Activated CD4-positive, alpha-beta T cell treated with anti-CD3 and anti-CD28 coated beads, Interleukin-2, amount 10 ng/mL, durations not matched to agents 7 days and 5 days (primary cell): Measurements from ENCODE around the gene CTNNBL1. TPM values are rescaled to one million over a fixed set of nuclear protein-coding genes. Genes with fewer than 3 reads are reported as not detected.
"Not testable (repeated sequence)": the region's sequence is repeated elsewhere in the genome, so short reads cannot be mapped to it uniquely, and the experiment has no call there.

Experiments used
- CTCF ChIA-PET: fragments of 350-600 bp; sonication (Branson Sonifier 250); formaldehyde crosslinking; loops from one replicate; lab custom pipeline; 2021; ENCODE audit warnings: antibody characterized with exemption; lab: Charles Lee
- POLR2A ChIA-PET: fragments of 350-600 bp; sonication (Branson Sonifier 250); formaldehyde crosslinking; loops from one replicate; lab custom pipeline; 2021; ENCODE audit warnings: antibody characterized with exemption; lab: Charles Lee
- DNase-seq: peaks from one replicate; pipeline ENCODE4 v3.0.0-alpha.2; 2020
- H3K27ac Mint-ChIP-seq: one replicate; pipeline ENCODE4 v1.8.0; 2021; ENCODE audit warnings: mild to moderate bottlenecking, moderate library complexity, mixed read lengths
- H3K27me3 Mint-ChIP-seq: one replicate; pipeline ENCODE4 v1.8.0; 2021; ENCODE audit warnings: mixed read lengths
- H3K36me3 Mint-ChIP-seq: one replicate; pipeline ENCODE4 v1.8.0; 2021; ENCODE audit warnings: low read depth, mixed read lengths
- H3K4me1 Mint-ChIP-seq: one replicate; pipeline ENCODE4 v1.8.0; 2021; ENCODE audit warnings: mixed read lengths
- H3K4me3 Mint-ChIP-seq: one replicate; pipeline ENCODE4 v1.8.0; 2021; ENCODE audit warnings: mild to moderate bottlenecking, moderate library complexity, mixed read lengths
- H3K9me3 Mint-ChIP-seq: one replicate; pipeline ENCODE4 v1.8.0; 2021; ENCODE audit warnings: mixed read lengths
- total RNA-seq, 2 experiments: library from RNA; stranded (reverse); gene quantifications; one replicate each; pipeline ENCODE4 v1.2.3, GENCODE V29; 2021

Gene CTNNBL1
- total RNA-seq, 2 experiments from 2014 or later = 75.1 to 81.8 TPM

GRCh38 chr20:37664595-37664994, 29.2 kb upstream of the CTNNBL1 start:
- H3K9me3 Mint-ChIP-seq, H3K27ac Mint-ChIP-seq: not testable (repeated sequence)

GRCh38 chr20:37668166-37668565, 25.7 kb upstream of the CTNNBL1 start:
- peaks cover 3% of the 10 kb centered on the region for H3K9me3 Mint-ChIP-seq

More at GRCh38 chr20:37664595-37664994, 29.2 kb upstream of the CTNNBL1 start:
- DNase-seq, H3K4me3 Mint-ChIP-seq, H3K36me3 Mint-ChIP-seq, H3K27me3 Mint-ChIP-seq, POLR2A ChIA-PET, H3K4me1 Mint-ChIP-seq, CTCF ChIA-PET: not testable (repeated sequence)

GRCh38 chr20:37669062-37669772, 24.6 kb upstream of the CTNNBL1 start:
- ChIA-PET CTCF (interaction anchor here (1.2 to 1.3 kb wide), 2 partner anchors 60 to 65 kb away, joined by 3 read pairs; no protein-coding TSS in a partner anchor), POLR2A (no interaction called here)
- H3K27me3 Mint-ChIP-seq = peaks cover 15% of the 10 kb centered on the region
- DNase-seq = no peak
- H3K27ac Mint-ChIP-seq = no peak overlapping the region
- H3K36me3 Mint-ChIP-seq = no peaks in the 10 kb centered on the region
- peaks cover 4% of the 10 kb centered on the region for H3K4me1 Mint-ChIP-seq
- peaks cover 3% of the 10 kb centered on the region for H3K9me3 Mint-ChIP-seq
- H3K4me3 Mint-ChIP-seq = no peak overlapping the region

More at GRCh38 chr20:37668166-37668565, 25.7 kb upstream of the CTNNBL1 start:
- H3K27me3 Mint-ChIP-seq = peaks cover 15% of the 10 kb centered on the region
- ChIA-PET POLR2A (no interaction called here), CTCF (interaction anchor here (1.2 kb wide), 1 partner anchor 61 kb away, joined by 3 read pairs; no protein-coding TSS in a partner anchor)
- H3K4me1 Mint-ChIP-seq = peaks cover 4% of the 10 kb centered on the region
- no peak overlapping the region for H3K27ac Mint-ChIP-seq
- no peaks in the 10 kb centered on the region for H3K36me3 Mint-ChIP-seq
- no peak for DNase-seq
- no peak overlapping the region for H3K4me3 Mint-ChIP-seq

GRCh38 chr20:37669773-37670236, 24.0 kb upstream of the CTNNBL1 start:
- no peak for DNase-seq
- CTCF ChIA-PET = interaction anchor here (1.3 kb wide), 1 partner anchor 64 kb away, joined by 3 read pairs; no protein-coding TSS in a partner anchor
- POLR2A ChIA-PET = no interaction called here
- no peak overlapping the region for H3K27ac Mint-ChIP-seq
- H3K9me3 Mint-ChIP-seq = peaks cover 2% of the 10 kb centered on the region
- H3K36me3 Mint-ChIP-seq = no peaks in the 10 kb centered on the region
- H3K4me3 Mint-ChIP-seq = no peak overlapping the region
- peaks cover 5% of the 10 kb centered on the region for H3K4me1 Mint-ChIP-seq
- peaks cover 17% of the 10 kb centered on the region for H3K27me3 Mint-ChIP-seq

GRCh38 chr20:37670351-37670791, 23.5 kb upstream of the CTNNBL1 start:
- POLR2A ChIA-PET = no interaction called here
- Mint-ChIP-seq H3K27ac (no peak overlapping the region), H3K36me3 (no peaks in the 10 kb centered on the region), H3K4me1 (peaks cover 5% of the 10 kb centered on the region), H3K27me3 (peaks cover 16% of the 10 kb centered on the region), H3K4me3 (no peak overlapping the region), H3K9me3 (no peaks in the 10 kb centered on the region)
- CTCF ChIA-PET = no interaction called here
- DNase-seq = no peak

GRCh38 chr20:37672143-37672542, 21.7 kb upstream of the CTNNBL1 start:
- H3K4me3 Mint-ChIP-seq = no peak overlapping the region

GRCh38 chr20:37673444-37673843, 20.4 kb upstream of the CTNNBL1 start:
- Mint-ChIP-seq H3K4me3 (no peak overlapping the region), H3K36me3 (no peaks in the 10 kb centered on the region), H3K4me1 (peaks cover 5% of the 10 kb centered on the region), H3K27ac (no peak overlapping the region), H3K27me3 (peaks cover 14% of the 10 kb centered on the region), H3K9me3 (no peaks in the 10 kb centered on the region)
- DNase-seq = no peak
- POLR2A ChIA-PET = no interaction called here
- CTCF ChIA-PET = no interaction called here

More at GRCh38 chr20:37672143-37672542, 21.7 kb upstream of the CTNNBL1 start:
- no peak for DNase-seq
- Mint-ChIP-seq H3K9me3 (no peaks in the 10 kb centered on the region), H3K27ac (no peak overlapping the region), H3K4me1 (peaks cover 5% of the 10 kb centered on the region), H3K27me3 (peaks cover 14% of the 10 kb centered on the region), H3K36me3 (no peaks in the 10 kb centered on the region)
- CTCF ChIA-PET = no interaction called here
- POLR2A ChIA-PET = no interaction called here

- DNase-seq = no peak
- H3K9me3 Mint-ChIP-seq = no peaks in the 10 kb centered on the region
- H3K27me3 Mint-ChIP-seq = peaks cover 4% of the 10 kb centered on the region
- H3K4me3 Mint-ChIP-seq = no peak overlapping the region
- POLR2A ChIA-PET = no interaction called here
- H3K27ac Mint-ChIP-seq = no peak overlapping the region
- H3K36me3 Mint-ChIP-seq = no peaks in the 10 kb centered on the region
- CTCF ChIA-PET = no interaction called here
- peaks cover 2% of the 10 kb centered on the region for H3K4me1 Mint-ChIP-seq
Observed at GRCh38 chr20:37676440-37676839, 17.4 kb upstream of the CTNNBL1 start.

- peaks cover 4% of the 10 kb centered on the region for H3K27me3 Mint-ChIP-seq
- POLR2A ChIA-PET = no interaction called here
- H3K27ac Mint-ChIP-seq = no peak overlapping the region
- CTCF ChIA-PET = no interaction called here
- H3K4me1 Mint-ChIP-seq = peaks cover 2% of the 10 kb centered on the region
- H3K9me3 Mint-ChIP-seq = no peaks in the 10 kb centered on the region
- H3K36me3 Mint-ChIP-seq = no peaks in the 10 kb centered on the region
- no peak overlapping the region for H3K4me3 Mint-ChIP-seq
- no peak for DNase-seq
Observed at GRCh38 chr20:37677969-37678861, 15.6 kb upstream of the CTNNBL1 start.

- CTCF ChIA-PET = not testable (repeated sequence)
Observed at GRCh38 chr20:37679751-37680150, 14.1 kb upstream of the CTNNBL1 start.

GRCh38 chr20:37680420-37680819, 13.4 kb upstream of the CTNNBL1 start:
- CTCF ChIA-PET = no interaction called here
- Mint-ChIP-seq H3K27me3 (peaks cover 2% of the 10 kb centered on the region), H3K27ac (no peak overlapping the region), H3K4me1 (no peaks in the 10 kb centered on the region), H3K4me3 (no peak overlapping the region), H3K9me3 (no peaks in the 10 kb centered on the region), H3K36me3 (no peaks in the 10 kb centered on the region)
- POLR2A ChIA-PET = no interaction called here
- DNase-seq = no peak

More at GRCh38 chr20:37679751-37680150, 14.1 kb upstream of the CTNNBL1 start:
- POLR2A ChIA-PET, H3K27ac Mint-ChIP-seq, H3K4me3 Mint-ChIP-seq, H3K9me3 Mint-ChIP-seq, H3K27me3 Mint-ChIP-seq, H3K36me3 Mint-ChIP-seq, DNase-seq, H3K4me1 Mint-ChIP-seq: not testable (repeated sequence)

- Mint-ChIP-seq H3K4me1 (peaks cover 2% of the 10 kb centered on the region), H3K9me3 (no peaks in the 10 kb centered on the region), H3K36me3 (no peaks in the 10 kb centered on the region), H3K27ac (no peak overlapping the region), H3K27me3 (peaks cover 3% of the 10 kb centered on the region), H3K4me3 (no peak overlapping the region)
- CTCF ChIA-PET = interaction anchor here (1.5 kb wide), 1 partner anchor 31 kb away, joined by 3 read pairs; no protein-coding TSS in a partner anchor
- DNase-seq = no peak
- POLR2A ChIA-PET = no interaction called here
Observed at GRCh38 chr20:37681384-37682112, 12.3 kb upstream of the CTNNBL1 start.
